GM21381 (cell line): Measurements from ENCODE around the gene SKIL.
A peak's percentile ranks its signal among the peaks of the same experiment; 100 is the strongest.

Experiments used
- ATAC-seq: cut with Tn5 transposase; IDR thresholded peaks from one replicate; pipeline ENCODE4 v1.9.1; 2021; ENCODE audit warnings: mild to moderate bottlenecking, moderate library complexity; ENCODE audit not compliant: unreplicated experiment

The SKIL gene

GRCh38 chr3:170346481-170347392, 10.8 kb upstream of the SKIL start:
- no peak for ATAC-seq

DNA sequence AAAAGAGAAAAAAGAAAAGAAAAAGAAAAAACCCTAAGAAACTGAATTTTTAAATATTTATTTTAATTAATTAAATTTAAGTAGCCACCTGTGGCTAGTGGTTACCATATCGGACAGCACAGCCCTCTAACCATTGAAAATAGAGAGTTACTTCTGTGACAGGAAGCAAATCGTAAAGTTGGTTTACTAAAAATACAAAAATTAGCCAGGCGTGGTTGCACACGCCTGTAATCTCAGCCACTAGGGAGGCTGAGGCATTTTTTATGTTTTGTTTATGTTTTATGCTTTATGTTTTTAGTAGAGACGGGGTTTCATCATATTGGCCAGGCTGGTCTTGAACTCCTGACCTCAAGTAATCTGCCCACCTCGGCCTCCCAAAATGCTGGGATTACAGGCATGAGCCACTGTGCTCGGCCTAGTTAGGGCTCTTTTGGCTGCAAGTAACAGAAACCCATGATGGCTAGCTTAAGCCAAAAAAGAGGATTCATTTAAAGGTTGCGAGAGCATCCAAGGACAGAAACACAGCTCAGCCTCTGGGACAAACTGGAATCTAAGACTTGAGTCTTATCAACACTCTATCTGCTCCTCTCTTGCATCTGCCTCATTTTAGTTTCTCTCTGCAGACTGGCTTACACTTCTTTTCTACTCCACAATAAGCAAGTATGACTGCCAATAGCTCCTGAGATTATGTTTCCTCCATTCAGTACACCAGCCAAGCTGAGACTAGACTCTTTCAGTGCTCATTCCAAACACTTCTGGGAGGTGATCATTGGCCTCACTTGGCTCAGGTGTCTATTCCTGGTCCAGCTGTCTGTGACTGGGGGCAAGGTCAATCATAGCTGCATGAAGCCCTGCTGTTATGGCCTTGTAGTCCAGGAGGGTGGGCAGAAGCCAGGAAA, 6.8 kb upstream of the SKIL start:
- ATAC-seq = peak; percentile 56

DNA sequence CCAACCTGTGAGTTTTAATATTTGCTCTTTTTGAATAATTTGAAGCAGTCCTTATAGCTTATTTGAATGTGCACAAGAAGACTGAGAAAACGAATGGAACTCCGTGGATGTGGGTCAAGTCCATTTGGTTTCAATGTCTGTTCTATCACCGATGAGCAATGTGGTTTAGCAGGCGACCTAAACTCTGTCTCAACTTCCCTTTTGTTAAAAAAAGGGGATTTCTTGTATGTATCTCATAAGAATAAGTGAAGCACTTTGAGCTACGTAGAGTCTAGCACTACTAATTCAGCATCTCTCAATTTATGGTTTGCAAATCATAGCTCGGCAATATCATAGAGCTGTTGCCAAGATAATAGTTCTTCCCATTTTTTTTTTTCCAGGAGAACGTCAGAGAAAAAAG, 4.6 kb upstream of the SKIL start:
- ATAC-seq = no peak

DNA sequence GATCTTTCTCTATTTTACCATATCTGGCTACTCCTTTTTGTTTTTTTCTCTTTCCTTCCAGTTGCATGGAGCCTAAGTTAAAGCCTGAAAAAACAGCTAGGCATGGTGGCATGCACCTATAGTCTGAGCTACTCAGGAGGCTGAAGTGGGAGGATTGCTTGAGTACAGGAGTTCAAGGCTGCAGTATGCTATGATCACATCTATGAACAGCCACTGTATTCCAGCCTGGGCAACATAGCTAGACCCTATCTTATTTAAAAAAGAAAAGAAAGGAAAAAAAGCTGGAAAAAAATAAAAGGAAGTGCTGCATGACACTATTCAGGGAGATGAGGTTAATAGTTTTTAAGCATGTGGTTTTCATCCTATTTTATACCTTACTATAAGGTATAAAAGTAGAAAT, 4.0 kb upstream of the SKIL start:
- ATAC-seq = no peak

DNA sequence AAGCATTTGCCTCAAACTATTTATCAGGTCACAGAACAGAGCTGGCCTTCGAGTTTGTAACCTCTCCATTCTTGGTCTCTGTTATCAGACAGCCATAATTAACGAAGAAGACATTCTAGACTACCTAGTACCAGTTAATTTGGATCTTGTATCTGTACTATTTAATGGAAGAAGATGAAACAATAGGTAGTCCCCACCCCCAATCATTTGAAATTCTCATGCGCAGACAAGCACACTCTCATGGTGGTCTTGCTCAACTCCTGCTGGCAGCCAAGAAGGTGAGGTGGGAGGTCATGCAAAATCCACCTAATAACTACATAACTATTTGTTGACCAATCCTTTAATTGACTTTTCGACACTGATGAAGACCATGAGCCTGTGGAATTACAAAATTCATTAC, 2.8 kb upstream of the SKIL start:
- no peak for ATAC-seq

- peak; percentile 17 for ATAC-seq
These were observed 1.5 kb upstream of the SKIL start for GRCh38 chr3:170355738-170356595.

DNA sequence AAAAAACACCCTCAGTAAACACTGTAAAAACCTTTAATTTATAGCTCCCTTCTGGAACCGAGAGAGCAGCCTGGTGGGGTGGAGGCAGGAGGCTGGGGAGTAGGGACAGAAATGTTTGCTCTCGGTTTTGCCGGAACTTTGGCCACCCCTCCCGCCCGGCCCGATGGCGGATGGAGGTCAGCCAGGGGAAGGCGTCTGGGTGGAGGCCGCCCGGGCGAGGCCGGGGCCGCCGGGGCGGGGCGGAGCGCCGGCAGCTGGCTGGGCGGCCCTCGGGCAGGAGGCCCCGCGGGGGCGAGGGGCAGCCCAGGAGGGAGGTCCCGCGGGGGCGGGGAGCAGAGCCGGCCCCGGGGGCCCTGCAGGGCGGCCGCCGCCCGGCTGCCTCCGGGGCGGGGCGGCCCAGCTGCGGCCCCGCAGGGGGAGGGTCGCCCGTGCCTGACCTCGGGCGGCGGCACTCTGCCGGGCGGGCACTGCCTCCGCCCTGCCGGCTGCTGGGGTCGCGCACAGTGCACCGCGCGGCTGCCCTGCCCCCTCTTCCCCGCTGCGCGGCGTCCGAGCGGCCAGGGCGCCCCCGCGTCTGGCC, 829 bp upstream of the SKIL start:
- ATAC-seq = peak; percentile 39

DNA sequence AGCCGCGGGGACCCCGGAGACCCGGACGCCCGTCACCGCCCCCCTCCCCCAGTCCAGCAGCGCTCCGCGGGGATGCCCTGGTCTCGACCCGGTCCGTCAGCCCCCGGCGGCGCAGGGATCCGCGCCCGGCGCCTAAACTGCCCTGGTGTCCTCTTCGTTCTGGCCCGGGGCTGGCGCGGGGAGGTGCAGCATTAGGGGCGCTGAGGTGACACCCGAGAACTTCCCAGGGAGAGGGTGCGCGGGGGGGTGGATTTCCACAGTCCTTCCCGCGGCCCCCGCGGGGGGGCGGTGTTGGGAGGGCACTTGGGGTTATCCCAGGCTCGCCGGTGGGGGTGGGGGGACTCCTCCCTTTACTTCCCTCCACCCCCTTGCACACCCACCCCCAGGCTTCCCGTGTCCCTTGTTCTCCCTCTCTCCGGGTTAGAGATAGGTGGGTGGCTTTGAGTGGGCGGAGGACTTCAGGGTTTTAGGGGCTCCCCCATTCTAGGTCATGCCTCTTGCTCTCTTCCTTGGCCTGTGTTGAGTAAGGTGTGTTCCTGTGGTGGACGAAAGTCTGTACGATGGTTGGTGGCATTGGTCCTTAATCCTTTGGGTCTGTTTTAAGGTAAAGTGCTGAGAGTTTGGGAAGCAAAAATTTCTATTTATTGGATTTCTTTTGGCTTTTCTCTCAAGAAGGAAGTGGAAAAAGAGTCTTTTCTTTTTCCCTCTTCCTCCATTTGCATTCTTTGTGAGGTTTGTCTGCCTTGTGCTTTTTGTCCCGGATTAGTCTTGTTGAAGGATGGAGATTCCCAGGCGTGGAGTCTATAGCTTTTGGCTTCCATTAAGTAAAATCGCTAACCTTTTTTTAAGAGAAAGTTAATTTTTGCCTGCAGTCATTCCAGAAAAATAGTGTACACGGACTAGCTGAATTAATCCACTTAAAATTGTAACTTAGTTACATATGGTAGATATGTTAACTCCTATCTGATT, 811 bp downstream of the SKIL start:
- ATAC-seq = peak; percentile 12

DNA sequence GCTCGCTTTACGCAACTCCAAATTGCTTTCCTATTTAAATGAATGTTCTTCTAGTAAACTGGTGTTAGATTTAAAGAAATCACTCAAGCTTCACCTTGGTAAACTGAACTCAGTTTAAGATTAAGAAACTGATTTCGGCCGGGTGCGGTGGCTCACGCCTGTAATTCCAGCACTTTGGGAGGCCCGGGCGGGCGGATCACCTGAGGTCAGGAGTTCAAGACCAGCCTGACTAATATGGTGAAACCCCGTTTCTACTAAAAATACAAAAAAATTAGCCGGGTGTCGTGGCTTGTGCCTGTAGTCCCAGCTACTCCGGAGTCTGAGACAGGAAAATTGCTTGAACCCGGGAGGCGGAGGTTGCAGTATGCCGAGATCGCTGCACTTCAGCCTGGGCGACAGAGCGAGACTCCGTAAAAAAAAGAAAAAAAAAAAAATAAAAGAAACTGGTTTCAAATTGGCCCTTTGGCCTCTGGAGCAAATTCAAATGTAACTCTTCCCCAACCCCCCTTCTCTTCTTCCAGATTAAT, 1.7 kb downstream of the SKIL start:
- ATAC-seq = no peak

DNA sequence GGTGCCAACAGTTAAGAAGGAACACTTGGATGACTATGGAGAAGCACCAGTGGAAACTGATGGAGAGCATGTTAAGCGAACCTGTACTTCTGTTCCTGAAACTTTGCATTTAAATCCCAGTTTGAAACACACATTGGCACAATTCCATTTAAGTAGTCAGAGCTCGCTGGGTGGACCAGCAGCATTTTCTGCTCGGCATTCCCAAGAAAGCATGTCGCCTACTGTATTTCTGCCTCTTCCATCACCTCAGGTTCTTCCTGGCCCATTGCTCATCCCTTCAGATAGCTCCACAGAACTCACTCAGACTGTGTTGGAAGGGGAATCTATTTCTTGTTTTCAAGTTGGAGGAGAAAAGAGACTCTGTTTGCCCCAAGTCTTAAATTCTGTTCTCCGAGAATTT, 3.0 kb downstream of the SKIL start:
- ATAC-seq = no peak

GRCh38 chr3:170360916-170361315, 3.4 kb downstream of the SKIL start:
- no peak for ATAC-seq

DNA sequence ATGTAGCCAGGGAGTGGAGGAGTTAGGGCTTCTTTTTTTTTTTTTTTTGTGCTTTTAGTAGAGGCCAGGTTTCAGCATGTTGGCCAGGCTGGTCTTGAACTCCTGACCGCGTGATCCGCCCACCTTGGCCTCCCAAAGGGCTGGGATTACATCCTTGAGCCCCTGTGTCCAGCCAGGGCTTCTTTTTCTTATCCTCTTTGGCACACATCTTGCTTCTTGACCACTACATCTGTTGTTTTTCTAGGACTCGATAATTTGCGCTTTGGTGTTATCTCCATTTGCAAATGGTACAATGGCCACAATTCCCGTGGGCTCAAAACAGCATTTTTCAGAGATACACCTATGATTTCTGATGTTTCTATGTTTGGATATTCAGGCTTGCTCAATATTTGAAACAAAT, 4.2 kb downstream of the SKIL start:
- no peak for ATAC-seq

DNA sequence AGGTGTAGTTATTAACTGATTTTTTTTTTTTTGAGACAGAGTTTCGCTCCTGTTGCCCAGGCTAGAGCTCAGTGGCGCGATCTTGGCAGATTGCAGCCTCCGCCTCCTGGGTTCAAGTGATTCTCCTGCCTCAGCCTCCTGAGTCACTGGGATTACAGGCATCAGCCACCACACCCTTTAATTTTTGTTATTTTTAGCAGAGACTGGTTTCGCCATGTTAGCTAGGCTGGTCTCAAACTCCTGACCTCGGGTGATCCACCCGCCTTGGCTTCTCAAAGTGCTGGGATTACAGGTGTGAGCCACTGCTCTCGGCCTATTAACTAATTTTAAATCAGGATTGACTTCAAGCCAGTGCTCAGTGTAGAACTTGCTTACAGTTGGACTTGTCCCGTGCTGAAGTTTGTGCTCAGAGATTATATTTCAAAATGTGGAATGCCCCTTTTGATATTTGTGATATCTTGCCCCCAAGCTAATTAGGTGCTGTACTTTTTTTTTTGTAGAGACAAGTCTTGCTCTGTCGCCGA, 6.0 kb downstream of the SKIL start:
- no peak for ATAC-seq

DNA sequence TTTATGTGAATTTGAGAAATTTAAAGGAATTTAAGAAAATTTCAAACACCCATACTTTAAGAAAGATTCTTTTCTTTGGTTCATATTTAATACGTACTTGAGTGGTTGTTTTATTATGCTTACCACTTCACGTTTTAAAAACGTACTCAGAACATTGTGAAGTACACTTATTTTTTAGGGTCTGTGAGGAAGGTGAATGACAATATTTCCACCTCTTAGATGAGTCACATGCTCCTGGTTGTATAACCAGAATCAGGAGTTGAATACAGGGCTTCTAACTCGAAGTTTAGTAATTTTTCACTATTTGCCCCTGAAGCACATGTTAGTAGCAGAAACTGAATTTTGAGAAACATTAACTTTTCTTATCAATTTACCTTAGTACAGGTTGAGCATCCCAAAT, 7.5 kb downstream of the SKIL start:
- no peak for ATAC-seq

GRCh38 chr3:170367797-170368196, 10.3 kb downstream of the SKIL start:
- no peak for ATAC-seq

- ATAC-seq = no peak
These were observed 11.4 kb downstream of the SKIL start for GRCh38 chr3:170368921-170369320.

GRCh38 chr3:170372190-170372879, 14.8 kb downstream of the SKIL start:
- ATAC-seq = no peak

- ATAC-seq = no peak
These were observed 26.1 kb downstream of the SKIL start for GRCh38 chr3:170383567-170383966.
